Amniotic stem cell (primary cell): ENCODE measurements around the gene LUC7L.
"Not testable (repeated sequence)": the region's sequence is repeated elsewhere in the genome, so short reads cannot be mapped to it uniquely, and the experiment has no call there.

Source experiments
- DNase-seq: peaks from one replicate; lab custom pipeline; 2025; lab: John Stamatoyannopoulos, UW

The LUC7L gene

GRCh38 chr16:164827-165538 lies 64.3 kb downstream of the LUC7L start:
- DNase-seq = no peak

- DNase-seq = not testable (repeated sequence)
These were observed 65.0 kb downstream of the LUC7L start for GRCh38 chr16:164134-164823.

DNA sequence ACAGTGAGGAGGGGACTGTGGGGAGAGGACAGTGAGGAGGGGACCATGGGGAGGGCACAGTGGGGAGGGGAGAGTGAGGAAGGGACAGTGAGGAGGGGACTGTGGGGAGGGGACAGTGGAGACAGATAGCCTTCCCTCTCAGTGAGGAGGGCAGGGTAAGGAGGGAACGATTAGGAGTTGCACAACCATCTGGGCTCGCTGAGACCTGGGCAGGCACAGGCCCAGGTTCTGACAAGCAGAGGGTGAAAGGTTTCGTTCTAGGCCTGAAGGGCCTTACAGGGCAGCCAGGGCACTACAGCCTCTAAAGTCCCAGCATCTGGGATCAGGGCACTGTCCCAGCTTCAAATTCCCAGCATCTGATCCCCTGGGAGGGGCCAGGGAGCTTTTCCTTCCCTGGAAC lies 65.6 kb downstream of the LUC7L start:
- not testable (repeated sequence) for DNase-seq

GRCh38 chr16:163139-163538 lies 66.1 kb downstream of the LUC7L start:
- DNase-seq = not testable (repeated sequence)

DNA sequence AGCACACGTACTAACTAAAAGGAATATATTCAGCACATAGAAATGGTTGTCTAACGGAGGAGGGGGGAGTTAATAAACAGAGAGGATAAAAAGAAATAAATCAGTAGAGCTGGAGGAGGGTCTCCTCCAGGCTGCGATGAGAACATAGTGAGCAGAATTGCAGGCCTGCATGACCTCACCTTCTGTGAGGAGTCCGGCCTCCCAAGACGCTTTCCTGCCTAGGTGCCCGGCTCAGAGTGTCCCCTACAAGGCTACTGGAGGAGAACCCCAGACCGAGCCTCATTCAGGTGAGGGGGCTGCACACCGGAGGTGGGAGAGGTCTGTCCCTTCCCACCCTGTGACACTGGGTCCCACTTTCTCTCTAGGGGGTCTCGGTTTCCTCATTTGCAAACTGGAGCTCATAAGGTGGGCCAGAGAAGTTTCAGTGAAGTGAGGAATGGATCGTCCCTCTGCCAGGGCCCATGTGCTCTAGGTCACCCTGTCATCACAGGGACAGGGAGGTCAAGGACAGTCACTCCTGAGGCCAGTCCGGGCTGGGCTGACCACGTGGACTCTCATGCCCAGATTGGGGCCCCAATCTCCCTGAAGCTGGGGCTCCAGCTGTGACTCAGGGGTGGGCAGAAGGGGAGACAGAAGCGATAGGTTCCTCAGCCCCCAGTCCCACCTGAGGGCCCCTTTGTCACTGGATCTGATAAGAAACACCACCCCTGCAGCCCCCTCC lies 66.8 kb downstream of the LUC7L start:
- DNase-seq = no peak

GRCh38 chr16:160691-161190 lies 68.5 kb downstream of the LUC7L start:
- DNase-seq = no peak

DNA sequence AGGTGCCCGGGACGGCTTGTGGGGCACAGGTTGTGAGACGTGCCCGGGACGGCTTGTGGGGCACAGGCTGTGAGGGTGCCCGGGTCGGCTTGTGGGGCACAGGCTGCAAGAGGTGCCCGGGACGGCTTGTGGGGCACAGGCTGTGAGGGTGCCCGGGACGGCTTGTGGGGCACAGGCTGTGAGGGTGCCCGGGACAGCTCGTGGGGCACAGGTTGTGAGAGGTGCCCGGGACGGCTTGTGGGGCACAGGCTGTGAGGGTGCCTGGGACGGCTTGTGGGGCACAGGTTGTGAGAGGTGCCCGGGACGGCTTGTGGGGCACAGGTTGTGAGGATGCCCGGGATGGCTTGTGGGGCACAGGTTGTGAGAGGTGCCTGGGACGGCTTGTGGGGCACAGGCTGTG lies 69.0 kb downstream of the LUC7L start:
- not testable (repeated sequence) for DNase-seq

- DNase-seq = no peak
These were observed 70.0 kb downstream of the LUC7L start for GRCh38 chr16:159136-159849.

- no peak for DNase-seq
These were observed 74.2 kb downstream of the LUC7L start for GRCh38 chr16:155031-155398.

- DNase-seq = no peak
These were observed 74.8 kb downstream of the LUC7L start for GRCh38 chr16:154217-155030.

GRCh38 chr16:153550-154216 lies 75.6 kb downstream of the LUC7L start:
- not testable (repeated sequence) for DNase-seq

DNA sequence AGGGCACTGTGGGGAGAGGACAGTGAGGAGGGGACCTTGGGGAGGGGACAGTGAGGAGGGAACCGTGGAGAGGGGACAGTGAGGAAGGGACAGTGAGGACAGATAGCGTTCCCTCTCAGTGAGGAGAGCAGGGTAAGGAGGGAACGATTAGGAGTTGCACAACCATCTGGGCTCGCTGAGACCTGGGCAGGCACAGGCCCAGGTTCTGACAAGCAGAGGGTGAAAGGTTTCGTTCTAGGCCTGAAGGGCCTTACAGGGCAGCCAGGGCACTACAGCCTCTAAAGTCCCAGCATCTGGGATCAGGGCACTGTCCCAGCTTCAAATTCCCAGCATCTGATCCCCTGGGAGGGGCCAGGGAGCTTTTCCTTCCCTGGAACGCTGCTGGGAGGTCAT lies 76.1 kb downstream of the LUC7L start:
- DNase-seq = not testable (repeated sequence)

GRCh38 chr16:152141-153128 lies 76.8 kb downstream of the LUC7L start, which contains the start of gene HBZ:
TSS of gene HBZ (plus strand) at chr16:152644. CDS start at chr16:152910, 266 bp downstream.
- DNase-seq = no peak

DNA sequence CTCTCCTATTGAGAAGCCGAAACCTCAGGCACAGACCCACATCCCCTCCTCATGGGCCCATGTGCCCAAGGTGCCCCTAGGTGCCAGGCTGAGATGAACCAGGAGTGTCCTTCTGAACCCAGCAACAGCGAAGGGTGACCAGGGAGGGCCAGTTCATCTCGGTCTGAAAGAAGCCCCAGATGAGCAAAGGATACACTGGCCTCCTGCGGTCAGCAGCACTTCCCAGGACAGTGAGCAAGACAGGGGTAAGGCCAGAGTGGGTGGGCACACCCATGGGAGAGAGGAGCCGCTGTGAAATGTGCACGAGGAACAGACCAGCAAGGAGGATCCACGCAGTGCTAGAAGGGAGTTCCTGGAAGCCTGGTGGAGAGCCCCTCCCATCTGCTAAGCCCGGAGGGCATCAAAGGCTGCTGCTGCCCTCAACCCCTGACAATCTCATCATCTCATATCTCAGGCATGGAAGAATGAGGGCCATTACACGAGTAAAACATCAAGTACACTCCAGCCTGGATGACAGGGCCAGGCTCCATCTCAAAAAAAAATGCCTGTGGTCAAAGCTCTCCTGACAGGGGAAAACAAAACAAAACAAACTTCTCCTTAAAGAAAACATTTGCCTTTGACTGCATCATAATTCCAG lies 80.1 kb downstream of the LUC7L start:
- DNase-seq = peak; percentile 43

GRCh38 chr16:146646-147045 lies 82.6 kb downstream of the LUC7L start:
- DNase-seq = no peak

GRCh38 chr16:144797-145252 lies 84.4 kb downstream of the LUC7L start:
- no peak for DNase-seq

DNA sequence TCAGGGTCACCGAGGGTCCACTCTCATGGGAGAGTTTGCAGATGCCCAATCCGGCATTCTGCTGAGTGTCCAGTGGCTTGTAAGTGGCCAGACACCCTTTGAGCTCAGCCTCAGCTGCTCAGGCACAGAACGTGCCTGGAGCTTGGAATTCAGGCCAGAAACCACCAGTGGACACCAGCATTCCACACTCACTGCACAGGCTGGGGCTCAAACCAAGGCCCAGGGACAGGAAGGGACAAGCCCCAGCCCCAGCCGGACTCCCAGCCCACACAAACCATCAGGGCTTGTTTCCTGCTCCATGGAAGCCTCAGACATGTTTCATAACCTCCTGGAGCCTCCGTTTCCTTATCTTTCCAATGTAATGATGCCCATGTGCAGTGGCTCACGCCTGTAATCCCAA lies 85.8 kb downstream of the LUC7L start:
- DNase-seq = no peak

- DNase-seq = no peak
These were observed 86.2 kb downstream of the LUC7L start for GRCh38 chr16:143047-143446.
